K562 (cell line): ENCODE measurements around the gene TMEM19. TPM values are rescaled to one million over a fixed set of nuclear protein-coding genes. Genes with fewer than 3 reads are reported as not detected.
A peak's percentile ranks its signal among the peaks of the same experiment; 100 is the strongest.

ENCODE experiments used
- ARNT ChIP-seq, 2 experiments: fragments of 450-650 bp; IDR thresholded peaks; 2 replicates each; pipeline ENCODE4 v1.6.1; 2016; ENCODE audit warnings: mild to moderate bottlenecking in 1 of 2
- GTF3C2 ChIP-seq: IDR thresholded peaks from 3 replicates; pipeline ENCODE4 v1.6.1; 2011; ENCODE audit warnings: borderline replicate concordance, mild to moderate bottlenecking, moderate library complexity; ENCODE audit not compliant: insufficient read length; ENCODE audit errors: extremely low read depth
- IRF2 ChIP-seq: sonication (generic); formaldehyde crosslinking; IDR thresholded peaks from 2 replicates; pipeline ENCODE4 v1.8.1; 2022; ENCODE audit warnings: mild to moderate bottlenecking, missing genetic modification reagents
- KLF13 ChIP-seq: fragments of 450-650 bp; IDR thresholded peaks from 2 replicates; pipeline ENCODE4 v1.6.1; 2016; ENCODE audit warnings: missing genetic modification characterization, low read depth, mild to moderate bottlenecking, missing compliant biosample characterization, moderate library complexity, borderline replicate concordance
- PPARD ChIP-seq: fragments of 250-450 bp; sonication (Bioruptor Pico); IDR thresholded peaks from 2 replicates; pipeline ENCODE4 v1.8.0; 2022; ENCODE audit warnings: inconsistent platforms, mild to moderate bottlenecking, moderate library complexity
- ZNF311 ChIP-seq: fragments of 250-450 bp; sonication (Bioruptor Pico); IDR thresholded peaks from 2 replicates; pipeline ENCODE4 v1.4.0; 2020; ENCODE audit warnings: mild to moderate bottlenecking, moderate library complexity
- ZNF316 ChIP-seq: fragments of 450-650 bp; IDR thresholded peaks from 2 replicates; pipeline ENCODE4 v1.6.1; 2016
- ZNF764 ChIP-seq: fragments of 250-450 bp; sonication (Bioruptor Pico); IDR thresholded peaks from 2 replicates; pipeline ENCODE4 v1.4.0; 2020; ENCODE audit warnings: low read depth, mild to moderate bottlenecking, moderate library complexity
- polyA plus RNA-seq, 8 experiments: library from polyadenylated mRNA; depleted of rRNA in 4 of 8; stranded (reverse) in 5 of 8; unstranded in 3 of 8; fragments of >200 nt; fragmentation: Nextera tagmentation in 2 of 8; fragmentation: Illumina TruSeq in 1 of 8; extraction: Ambion mirVana in 2 of 8; extraction: Trizol in 1 of 8; gene quantifications; 2 replicates each; pipeline versions ENCODE4 v1.2.1 to v1.2.3, GENCODE V29; 2011 to 2014; ENCODE audit warnings: inconsistent platforms in 1 of 8, missing spikeins in 1 of 8
- total RNA-seq, 7 experiments: library from RNA; depleted of rRNA in 6 of 7; stranded (reverse); fragments of >200 nt in 6 of 7; fragmentation: Illumina TruSeq in 2 of 7; extraction: Trizol in 2 of 7; gene quantifications; 2 replicates each; pipeline versions ENCODE4 v1.2.1 to v1.2.3, GENCODE V29; 2011 to 2021; ENCODE audit warnings: low replicate concordance in 1 of 7
- TF ChIP-seq, protein P1 (sequence below), 2 experiments: fragments of 450-650 bp in 1 of 2; IDR thresholded peaks; 2 replicates each; pipeline ENCODE4 v1.6.1; 2011 to 2017; ENCODE audit warnings: low read depth in 2 of 2, antibody characterized with exemption in 1 of 2, borderline replicate concordance in 1 of 2, low read length in 1 of 2, mild to moderate bottlenecking in 1 of 2, mixed read lengths in 1 of 2; ENCODE audit not compliant: control insufficient read depth in 1 of 2

TMEM19 gene
- total and polyA plus RNA-seq, 9 of the 15 experiments (the other 6 are each of a cell fraction or from before 2014, with no cell fraction given): 8.2 to 24.2 (median 17.2) TPM

DNA sequence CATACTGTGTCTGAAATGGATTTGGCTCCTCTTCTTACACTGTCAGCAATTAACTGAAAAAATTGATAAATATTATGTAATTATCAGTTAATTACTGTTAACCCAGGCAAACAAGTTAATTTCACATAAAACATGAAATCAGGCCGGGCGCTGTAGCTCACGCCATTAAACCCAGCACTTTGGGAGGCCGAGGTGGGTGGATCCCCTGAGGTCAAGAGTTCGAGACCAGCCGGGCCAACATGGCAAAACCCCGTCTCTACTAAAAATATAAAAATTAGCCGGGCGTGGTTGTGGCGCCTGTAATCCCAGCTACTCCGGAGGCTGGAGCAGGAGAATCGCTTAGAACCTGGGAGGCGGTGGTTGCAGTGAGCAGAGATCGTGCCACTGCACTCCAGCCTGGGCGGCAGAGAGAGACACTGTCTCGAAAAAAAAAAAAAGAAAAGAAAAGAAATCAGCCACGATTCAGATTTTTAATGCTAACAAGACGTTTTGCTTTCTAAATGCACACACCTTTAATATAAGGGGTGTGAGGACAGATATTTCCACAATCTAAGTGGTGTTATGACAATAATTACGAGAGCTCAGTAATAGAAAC lies 473 bp upstream of the TMEM19 start (continued):
- TF ChIP-seq, protein P1, sequence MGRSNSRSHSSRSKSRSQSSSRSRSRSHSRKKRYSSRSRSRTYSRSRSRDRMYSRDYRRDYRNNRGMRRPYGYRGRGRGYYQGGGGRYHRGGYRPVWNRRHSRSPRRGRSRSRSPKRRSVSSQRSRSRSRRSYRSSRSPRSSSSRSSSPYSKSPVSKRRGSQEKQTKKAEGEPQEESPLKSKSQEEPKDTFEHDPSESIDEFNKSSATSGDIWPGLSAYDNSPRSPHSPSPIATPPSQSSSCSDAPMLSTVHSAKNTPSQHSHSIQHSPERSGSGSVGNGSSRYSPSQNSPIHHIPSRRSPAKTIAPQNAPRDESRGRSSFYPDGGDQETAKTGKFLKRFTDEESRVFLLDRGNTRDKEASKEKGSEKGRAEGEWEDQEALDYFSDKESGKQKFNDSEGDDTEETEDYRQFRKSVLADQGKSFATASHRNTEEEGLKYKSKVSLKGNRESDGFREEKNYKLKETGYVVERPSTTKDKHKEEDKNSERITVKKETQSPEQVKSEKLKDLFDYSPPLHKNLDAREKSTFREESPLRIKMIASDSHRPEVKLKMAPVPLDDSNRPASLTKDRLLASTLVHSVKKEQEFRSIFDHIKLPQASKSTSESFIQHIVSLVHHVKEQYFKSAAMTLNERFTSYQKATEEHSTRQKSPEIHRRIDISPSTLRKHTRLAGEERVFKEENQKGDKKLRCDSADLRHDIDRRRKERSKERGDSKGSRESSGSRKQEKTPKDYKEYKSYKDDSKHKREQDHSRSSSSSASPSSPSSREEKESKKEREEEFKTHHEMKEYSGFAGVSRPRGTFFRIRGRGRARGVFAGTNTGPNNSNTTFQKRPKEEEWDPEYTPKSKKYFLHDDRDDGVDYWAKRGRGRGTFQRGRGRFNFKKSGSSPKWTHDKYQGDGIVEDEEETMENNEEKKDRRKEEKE (IDR thresholded peaks at IDR 0.05; ENCODE audit: borderline replicate concordance in 1 of 2, control insufficient read depth in 1 of 2, low read depth in 2 of 2, low read length in 1 of 2): no peak
- TF ChIP-seq ZNF316 (peak; percentile 72), KLF13 (tag) (no peak), ARNT (IDR thresholded peaks at IDR 0.05) (peak; percentile 24 to 51; a peak in 2 of 4 replicates), GTF3C2 (peak; percentile 72), ZNF311 (CRISPR knock-in tag) (no peak), ZNF764 (CRISPR knock-in tag) (peak; percentile 60; the same call in 1 of the 2 replicates), PPARD (CRISPR knock-in tag) (no peak), IRF2 (CRISPR knock-in tag) (no peak)
